GM19455 (cell line): ENCODE results near the gene DRG2.

Source experiments
- ATAC-seq: cut with Tn5 transposase; IDR thresholded peaks from one replicate; pipeline ENCODE4 v1.9.1; 2021; ENCODE audit not compliant: unreplicated experiment

DRG2 gene

GRCh38 chr17:18115517-18115916 is 27.8 kb downstream of the DRG2 start:
- ATAC-seq = no peak

- ATAC-seq = no peak
Observed at GRCh38 chr17:18116078-18116477, 28.3 kb downstream of the DRG2 start.

GRCh38 chr17:18117533-18117932 is 29.8 kb downstream of the DRG2 start:
- no peak for ATAC-seq

- no peak for ATAC-seq
Observed at GRCh38 chr17:18117982-18118975, 30.5 kb downstream of the DRG2 start.

GRCh38 chr17:18119166-18119745 is 31.5 kb downstream of the DRG2 start:
- ATAC-seq = no peak

GRCh38 chr17:18119938-18120337 is 32.2 kb downstream of the DRG2 start:
- ATAC-seq = no peak

GRCh38 chr17:18120461-18121017 is 32.8 kb downstream of the DRG2 start:
- no peak for ATAC-seq

GRCh38 chr17:18121144-18121910 is 33.6 kb downstream of the DRG2 start:
- no peak for ATAC-seq

- no peak for ATAC-seq
Observed at GRCh38 chr17:18122990-18123753, 35.4 kb downstream of the DRG2 start.

GRCh38 chr17:18124345-18125126 is 36.8 kb downstream of the DRG2 start:
- no peak for ATAC-seq

GRCh38 chr17:18129041-18129502 is 41.3 kb downstream of the DRG2 start:
- ATAC-seq = no peak

- ATAC-seq = no peak
Observed at GRCh38 chr17:18132711-18133110, 45.0 kb downstream of the DRG2 start.

GRCh38 chr17:18136357-18136756 is 48.6 kb downstream of the DRG2 start:
- no peak for ATAC-seq

GRCh38 chr17:18138065-18138749 is 50.5 kb downstream of the DRG2 start:
- ATAC-seq = no peak

- ATAC-seq = no peak
Observed at GRCh38 chr17:18139092-18139491, 51.3 kb downstream of the DRG2 start.

- no peak for ATAC-seq
Observed at GRCh38 chr17:18139498-18139897, 51.8 kb downstream of the DRG2 start.

GRCh38 chr17:18139949-18140348 is 52.2 kb downstream of the DRG2 start:
- no peak for ATAC-seq

GRCh38 chr17:18140648-18141047 is 52.9 kb downstream of the DRG2 start:
- no peak for ATAC-seq

- no peak for ATAC-seq
Observed at GRCh38 chr17:18141210-18141803, 53.6 kb downstream of the DRG2 start.
